Ovary (tissue), 3 donors: ENCODE data around the gene GNB1L.

Experiments
- CTCF ChIP-seq, 3 donors: fragments of 450-650 bp in 2 of 3; fragments of 200-600 bp in 1 of 3; IDR thresholded peaks; one replicate each; pipeline versions ENCODE4 v1.5.1 to v1.8.0; 2016 to 2022; ENCODE audit warnings: antibody characterized with exemption in 3 of 3, mild to moderate bottlenecking in 1 of 3
- POLR2A ChIP-seq: fragments of 450-650 bp; IDR thresholded peaks from one replicate; pipeline ENCODE4 v1.6.1; 2017; ENCODE audit warnings: antibody characterized with exemption, mild to moderate bottlenecking, moderate library complexity
- donor health status: DM: no; HTN: no; CAD: no.

- no peak for TF ChIP-seq CTCF (IDR thresholded peaks at IDR 0.05)
- no peak for TF ChIP-seq POLR2A
Observed at GRCh38 chr22:19788661-19789225, 65.9 kb downstream of the GNB1L start.
